Activated CD8-positive, alpha-beta memory T cell treated with anti-CD3 and anti-CD28 coated beads for 36 hours (primary cell): ENCODE measurements around the gene ZMPSTE24. TPM values are rescaled to one million over a fixed set of nuclear protein-coding genes. Genes with fewer than 3 reads are reported as not detected.
"Not testable (repeated sequence)": the region's sequence is repeated elsewhere in the genome, so short reads cannot be mapped to it uniquely, and the experiment has no call there.

Source experiments
- CTCF ChIA-PET: fragments of 350-600 bp; sonication (Branson Sonifier 250); formaldehyde crosslinking; loops from one replicate; lab custom pipeline; 2021; ENCODE audit warnings: antibody characterized with exemption; lab: Charles Lee
- POLR2A ChIA-PET: fragments of 350-600 bp; sonication (Branson Sonifier 250); formaldehyde crosslinking; loops from one replicate; lab custom pipeline; 2021; ENCODE audit warnings: antibody characterized with exemption; lab: Charles Lee
- total RNA-seq, 2 experiments: library from RNA; stranded (reverse); gene quantifications; one replicate each; pipeline ENCODE4 v1.2.3, GENCODE V29; 2021

ZMPSTE24 gene
- total RNA-seq, 2 experiments from 2014 or later = 48.2 to 49.4 TPM

DNA sequence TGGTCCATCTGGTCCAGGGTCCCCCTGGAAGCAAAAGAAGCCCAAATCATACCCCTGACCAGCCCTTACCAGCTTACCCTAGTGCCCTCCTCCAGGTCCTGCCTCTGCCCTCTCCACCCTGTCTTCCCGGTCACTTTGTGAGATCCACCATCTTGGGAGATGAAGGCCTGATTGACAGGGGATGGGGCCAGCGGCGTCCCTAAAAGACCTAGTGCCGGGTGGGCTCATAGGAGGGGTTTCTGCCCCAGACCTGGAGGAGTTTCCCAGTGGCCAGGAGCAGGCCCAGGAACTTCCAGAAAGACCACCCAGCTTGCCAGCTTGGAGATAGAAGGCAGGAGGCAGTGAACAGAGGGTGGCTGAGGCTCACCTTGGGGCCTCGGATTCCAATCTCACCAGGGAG is 53.7 kb downstream of the ZMPSTE24 start:
- ChIA-PET CTCF (interaction anchor here (0.7 to 0.9 kb wide), 2 partner anchors 27 to 159 kb away, joined by 3 to 4 read pairs; no protein-coding TSS in a partner anchor), POLR2A (no interaction called here)

GRCh38 chr1:40312238-40313205 is 54.5 kb downstream of the ZMPSTE24 start:
- CTCF ChIA-PET = no interaction called here
- POLR2A ChIA-PET = interaction anchor here (0.6 kb wide), 1 partner anchor 112 kb away, joined by 4 read pairs; no protein-coding TSS in a partner anchor

DNA sequence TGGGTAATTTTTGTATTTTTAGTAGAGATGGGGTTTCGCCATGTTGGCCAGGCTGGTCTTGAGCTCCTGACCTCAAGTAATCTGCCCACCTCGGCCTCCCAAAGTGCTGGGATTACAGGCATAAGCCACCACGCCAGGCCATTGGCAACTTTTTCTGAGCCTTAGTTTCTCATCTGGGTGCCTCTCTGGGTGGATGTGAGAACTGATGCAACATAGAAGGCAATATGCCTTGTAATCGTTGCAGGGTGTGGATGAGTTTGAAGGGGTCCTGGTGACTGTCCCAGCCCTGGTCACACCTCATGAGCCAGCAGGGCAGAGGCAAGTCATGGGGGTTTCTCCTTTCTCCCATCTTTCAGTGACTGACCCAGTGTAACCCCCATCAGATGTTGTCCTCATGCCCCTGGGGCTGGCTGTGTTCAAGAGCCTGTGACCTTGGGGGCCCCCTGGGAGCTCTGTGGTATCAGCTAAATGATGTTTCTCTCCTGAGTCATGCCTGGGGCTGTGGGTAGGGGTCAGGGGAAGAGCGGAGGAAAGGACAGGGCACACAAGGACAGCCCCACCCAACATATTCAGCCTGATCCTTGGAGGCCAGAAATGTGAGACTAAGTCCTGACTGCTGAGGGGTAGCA is 55.4 kb downstream of the ZMPSTE24 start:
- ChIA-PET CTCF (interaction anchor here (0.6 to 4.3 kb wide), 3 partner anchors 161 to 685 kb away, joined by 3 to 33 read pairs (median 3); no protein-coding TSS in a partner anchor), POLR2A (interaction anchor here (0.6 kb wide), 1 partner anchor 113 kb away, joined by 4 read pairs; no protein-coding TSS in a partner anchor)

DNA sequence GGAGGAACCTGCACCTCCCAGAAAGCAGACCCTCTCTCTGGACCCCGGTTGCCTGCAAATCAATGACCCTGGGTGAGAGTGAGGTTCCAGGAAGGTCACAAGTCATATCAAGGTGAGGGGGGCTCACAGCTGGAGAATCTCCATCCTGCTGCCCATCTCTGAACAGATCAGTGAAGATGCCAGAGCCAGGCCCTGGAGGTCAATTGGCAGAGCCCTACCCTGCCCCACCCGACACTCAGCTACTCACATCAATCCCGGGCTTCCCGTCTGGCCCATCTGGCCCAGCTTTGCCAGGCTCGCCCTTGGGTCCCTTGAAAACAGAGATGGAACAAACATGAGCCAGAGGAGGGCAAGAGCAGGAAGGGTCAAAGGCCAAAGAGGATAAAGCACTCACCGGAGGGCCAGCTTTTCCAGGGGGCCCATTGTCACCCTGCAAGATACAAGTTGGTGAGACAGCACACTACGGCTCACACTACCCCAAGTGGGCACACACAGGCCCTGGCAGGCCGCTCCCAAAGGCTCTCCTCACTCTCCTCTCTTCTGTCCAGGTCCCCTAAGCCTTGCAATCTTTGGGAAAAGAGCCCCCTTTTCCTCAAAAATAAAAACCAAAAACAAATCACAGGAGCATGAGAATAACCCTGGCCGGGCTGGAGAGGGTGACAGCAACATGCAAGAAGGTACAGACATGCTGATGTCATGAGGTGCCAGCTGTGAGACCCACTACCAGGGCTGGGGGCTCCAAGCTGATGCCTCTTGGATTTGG is 56.1 kb downstream of the ZMPSTE24 start:
- CTCF ChIA-PET = interaction anchor here (0.6 to 6.6 kb wide), 14 partner anchors 10 to 170 kb away, joined by 3 to 56 read pairs (median 3); no protein-coding TSS in a partner anchor
- POLR2A ChIA-PET = no interaction called here

- CTCF ChIA-PET = interaction anchor here (0.6 to 6.6 kb wide), 34 partner anchors 9 to 238 kb away, joined by 3 to 56 read pairs (median 3); partner anchors contain the start of gene SMAP2
- POLR2A ChIA-PET = interaction anchor here (0.6 to 1.0 kb wide), 3 partner anchors 71 to 241 kb away, joined by 3 to 8 read pairs (median 3); no protein-coding TSS in a partner anchor
These were observed 56.7 kb downstream of the ZMPSTE24 start for GRCh38 chr1:40314721-40315238.

DNA sequence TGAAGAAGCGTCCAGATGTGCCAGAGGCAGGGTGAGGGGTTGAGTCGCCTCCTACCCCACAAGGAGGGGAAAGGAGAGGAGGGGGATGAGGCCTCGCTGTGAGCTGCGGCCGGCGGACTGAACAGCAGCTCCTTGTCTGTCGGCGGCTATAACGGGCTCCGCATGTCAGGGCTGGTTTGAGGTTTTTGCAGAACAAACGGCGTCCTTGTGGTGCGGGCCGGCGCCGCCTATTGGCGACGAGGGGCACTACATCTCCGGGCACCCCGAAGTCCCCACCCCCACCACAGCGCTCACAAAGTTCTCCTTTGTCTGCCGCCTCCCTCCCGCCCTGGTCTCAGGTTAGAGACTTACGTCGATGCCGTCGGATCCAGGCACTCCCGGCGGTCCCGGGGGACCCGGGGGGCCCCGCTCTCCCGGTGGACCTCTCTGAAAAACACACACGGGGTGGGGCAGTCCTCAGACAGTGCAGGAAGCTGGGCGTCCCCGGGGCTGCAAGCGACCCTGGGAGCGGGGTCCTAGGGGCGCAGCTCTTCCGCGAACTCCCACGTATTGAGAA is 57.3 kb downstream of the ZMPSTE24 start:
- ChIA-PET CTCF (interaction anchor here (0.6 to 6.6 kb wide), 33 partner anchors 10 to 239 kb away, joined by 3 to 56 read pairs (median 3); partner anchors contain the start of gene SMAP2), POLR2A (interaction anchor here (0.6 to 1.6 kb wide), 4 partner anchors 59 to 241 kb away, joined by 3 to 8 read pairs (median 4); no protein-coding TSS in a partner anchor)

- POLR2A ChIA-PET = interaction anchor here (1.0 to 1.6 kb wide), 2 partner anchors 58 to 242 kb away, joined by 3 to 5 read pairs; no protein-coding TSS in a partner anchor
- CTCF ChIA-PET = interaction anchor here (0.6 to 6.6 kb wide), 23 partner anchors 9 to 239 kb away, joined by 3 to 56 read pairs (median 4); no protein-coding TSS in a partner anchor
These were observed 58.0 kb downstream of the ZMPSTE24 start for GRCh38 chr1:40315795-40316594.

GRCh38 chr1:40316595-40317393 is 58.8 kb downstream of the ZMPSTE24 start, which contains the start of gene COL9A2:
Gene COL9A2, minus strand, starts transcription at chr1:40317286. Its CDS starts 89 bp downstream, at chr1:40317197.
- CTCF ChIA-PET = interaction anchor here (0.6 to 6.6 kb wide), 10 partner anchors 20 to 234 kb away, joined by 3 to 56 read pairs (median 4); no protein-coding TSS in a partner anchor
- POLR2A ChIA-PET = interaction anchor here (0.6 to 1.6 kb wide), 2 partner anchors 39 to 57 kb away, joined by 5 read pairs; no protein-coding TSS in a partner anchor

- ChIA-PET POLR2A (interaction anchor here (0.6 kb wide), 1 partner anchor 39 kb away, joined by 5 read pairs; no protein-coding TSS in a partner anchor), CTCF (interaction anchor here (1.0 to 6.6 kb wide), 6 partner anchors 19 to 165 kb away, joined by 3 to 56 read pairs (median 8); no protein-coding TSS in a partner anchor)
These were observed 59.5 kb downstream of the ZMPSTE24 start for GRCh38 chr1:40317394-40318074.

GRCh38 chr1:40318476-40318875 is 60.4 kb downstream of the ZMPSTE24 start:
- ChIA-PET CTCF (interaction anchor here (0.9 to 6.6 kb wide), 3 partner anchors 18 to 70 kb away, joined by 4 to 56 read pairs (median 4); no protein-coding TSS in a partner anchor), POLR2A (no interaction called here)

GRCh38 chr1:40318970-40319621 is 61.1 kb downstream of the ZMPSTE24 start:
- POLR2A ChIA-PET = no interaction called here
- CTCF ChIA-PET = interaction anchor here (0.9 to 6.6 kb wide), 2 partner anchors 18 to 70 kb away, joined by 4 to 56 read pairs; no protein-coding TSS in a partner anchor

DNA sequence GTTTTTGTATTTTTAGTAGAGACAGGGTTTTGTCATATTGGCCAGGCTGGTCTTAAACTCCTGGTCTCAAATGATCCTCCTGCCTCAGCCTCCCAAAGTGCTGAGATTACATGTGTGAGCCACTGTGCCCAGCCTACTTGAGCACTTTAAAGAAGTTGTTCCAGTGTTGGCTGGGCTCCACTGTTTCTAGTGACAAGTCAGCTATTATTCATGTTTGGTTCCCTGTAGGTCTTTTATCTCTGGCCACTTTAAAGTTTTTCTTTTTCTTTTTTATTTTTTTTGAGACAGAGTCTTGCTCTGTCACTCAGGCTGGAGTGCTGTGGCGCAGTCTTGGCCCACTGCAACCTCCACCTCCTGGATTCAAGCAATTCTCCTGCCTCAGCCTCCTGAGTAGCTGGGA is 73.4 kb downstream of the ZMPSTE24 start:
- CTCF ChIA-PET, POLR2A ChIA-PET: not testable (repeated sequence)

GRCh38 chr1:40332695-40333094 is 74.7 kb downstream of the ZMPSTE24 start:
- ChIA-PET POLR2A (interaction anchor here (0.7 kb wide), 1 partner anchor 35 kb away, joined by 3 read pairs; no protein-coding TSS in a partner anchor), CTCF (no interaction called here)

GRCh38 chr1:40337443-40337842 is 79.4 kb downstream of the ZMPSTE24 start:
- ChIA-PET CTCF (interaction anchor here (1.0 to 6.2 kb wide), 9 partner anchors 15 to 257 kb away, joined by 3 to 65 read pairs (median 12); partner anchors contain the start of gene COL9A2), POLR2A (no interaction called here)
